OCI-LY1 (cell line): Measurements from ENCODE around the gene ST7.

Experiments
- H2AFZ ChIP-seq: fragments of 200-600 bp; sonication (generic), shearing (Covaris generic); 2 replicates; pipeline ENCODE4 v1.6.0; 2014; ENCODE audit warnings: antibody characterized with exemption, mild to moderate bottlenecking, low read length
- H3F3A ChIP-seq: fragments of 200-600 bp; sonication (generic), shearing (Covaris generic); 2 replicates; pipeline ENCODE4 v1.6.0; 2014; ENCODE audit warnings: mild to moderate bottlenecking, antibody characterized with exemption, low read length, moderate library complexity; ENCODE audit not compliant: insufficient read depth
- H3K27ac ChIP-seq: fragments of 200-600 bp; sonication (generic); 2 replicates; pipeline ENCODE4 v1.5.1; 2014; ENCODE audit warnings: low read length, mixed run types, mild to moderate bottlenecking, low read depth; ENCODE audit not compliant: poor library complexity, severe bottlenecking
- H3K27me3 ChIP-seq: fragments of 200-600 bp; sonication (generic); 2 replicates; pipeline ENCODE4 v1.6.0; 2014; ENCODE audit warnings: antibody characterized with exemption, mild to moderate bottlenecking, low read length, moderate library complexity; ENCODE audit not compliant: insufficient read depth
- H3K36me3 ChIP-seq: fragments of 200-600 bp; sonication (generic); 2 replicates; pipeline ENCODE4 v1.6.1; 2014; ENCODE audit warnings: mild to moderate bottlenecking, antibody characterized with exemption, low read length, moderate library complexity, mixed read lengths; ENCODE audit not compliant: insufficient read depth
- H3K4me1 ChIP-seq: fragments of 200-600 bp; sonication (generic); 2 replicates; pipeline ENCODE4 v1.5.1; 2014; ENCODE audit warnings: mild to moderate bottlenecking, low read length, moderate library complexity; ENCODE audit not compliant: insufficient read depth, severe bottlenecking
- H3K4me2 ChIP-seq: fragments of 200-600 bp; sonication (generic), shearing (Covaris generic); 2 replicates; pipeline ENCODE4 v1.6.1; 2014; ENCODE audit warnings: low read length
- H3K4me3 ChIP-seq: fragments of 200-600 bp; sonication (generic); 2 replicates; pipeline ENCODE4 v1.5.1; 2014; ENCODE audit warnings: low read length, low read depth, mild to moderate bottlenecking, mixed read lengths; ENCODE audit not compliant: poor library complexity, severe bottlenecking
- H3K79me2 ChIP-seq: fragments of 200-600 bp; shearing (Covaris generic); 2 replicates; pipeline ENCODE4 v1.6.1; 2016; ENCODE audit warnings: mixed run types, low read length, mixed read lengths; ENCODE audit not compliant: insufficient read depth
- H3K9ac ChIP-seq: fragments of 200-600 bp; sonication (generic), shearing (Covaris generic); 2 replicates; pipeline ENCODE4 v1.6.1; 2014; ENCODE audit warnings: mild to moderate bottlenecking, low read length, mixed read lengths
- H3K9me2 ChIP-seq: fragments of 200-600 bp; sonication (generic), shearing (Covaris generic); 2 replicates; pipeline ENCODE4 v1.6.1; 2014; ENCODE audit warnings: low read depth, mild to moderate bottlenecking, low read length, mixed read lengths
- H3K9me3 ChIP-seq: fragments of 200-600 bp; shearing (Covaris generic); 2 replicates; pipeline ENCODE4 v1.6.1; 2014; ENCODE audit warnings: low read length, mixed read lengths
- H4K20me1 ChIP-seq: fragments of 200-600 bp; sonication (generic), shearing (Covaris generic); 2 replicates; pipeline ENCODE4 v1.6.0; 2016; ENCODE audit warnings: mild to moderate bottlenecking, low read length; ENCODE audit not compliant: insufficient read depth
- CTCF ChIP-seq: fragments of 200-600 bp; sonication (generic), shearing (Covaris generic); IDR thresholded peaks from 2 replicates; pipeline ENCODE4 v1.5.1; 2017; ENCODE audit warnings: mild to moderate bottlenecking, antibody characterized with exemption, low read length, moderate library complexity, mixed read lengths
- EZH2 ChIP-seq: fragments of 200-600 bp; sonication (generic), shearing (Covaris generic); IDR thresholded peaks from 2 replicates; pipeline ENCODE4 v1.8.0; 2017; ENCODE audit warnings: borderline replicate concordance, mixed run types, mild to moderate bottlenecking, antibody characterized with exemption, low read length, moderate library complexity, mixed read lengths

Gene ST7

GRCh38 chr7:117005449-117005848, 52.1 kb downstream of the ST7 start:
- no peak overlapping the region for H2AFZ ChIP-seq
- H3K27ac ChIP-seq, result no peak overlapping the region
- no peaks in the 10 kb centered on the region for H3K9me2 ChIP-seq
- H3K4me3 ChIP-seq, result no peak overlapping the region
- H3K4me2 ChIP-seq, result no peak overlapping the region
- no peaks in the 10 kb centered on the region for H3K36me3 ChIP-seq
- H4K20me1 ChIP-seq, result no peaks in the 10 kb centered on the region
- no peaks in the 10 kb centered on the region for H3F3A ChIP-seq
- H3K27me3 ChIP-seq, result no peaks in the 10 kb centered on the region
- no peak overlapping the region for H3K9ac ChIP-seq
- H3K79me2 ChIP-seq, result no peaks in the 10 kb centered on the region
- no peaks in the 10 kb centered on the region for H3K9me3 ChIP-seq
- no peaks in the 10 kb centered on the region for H3K4me1 ChIP-seq
- no peak for TF ChIP-seq EZH2

GRCh38 chr7:117006907-117007684, 53.8 kb downstream of the ST7 start:
- no peak overlapping the region for H3K27ac ChIP-seq
- no peaks in the 10 kb centered on the region for H3K9me2 ChIP-seq
- no peaks in the 10 kb centered on the region for H3K27me3 ChIP-seq
- no peak for TF ChIP-seq CTCF
- no peak for TF ChIP-seq EZH2
- H3K79me2 ChIP-seq, result no peaks in the 10 kb centered on the region
- no peaks in the 10 kb centered on the region for H3F3A ChIP-seq
- no peaks in the 10 kb centered on the region for H3K36me3 ChIP-seq
- no peak overlapping the region for H2AFZ ChIP-seq
- no peaks in the 10 kb centered on the region for H3K4me1 ChIP-seq
- no peak overlapping the region for H3K4me2 ChIP-seq
- no peaks in the 10 kb centered on the region for H3K9me3 ChIP-seq
- H3K9ac ChIP-seq, result no peak overlapping the region
- no peaks in the 10 kb centered on the region for H4K20me1 ChIP-seq
- H3K4me3 ChIP-seq, result no peak overlapping the region

- H3K9me2 ChIP-seq, result no peaks in the 10 kb centered on the region
- H3K27ac ChIP-seq, result no peak overlapping the region
- no peak overlapping the region for H3K4me2 ChIP-seq
- H3K9me3 ChIP-seq, result no peaks in the 10 kb centered on the region
- no peaks in the 10 kb centered on the region for H3F3A ChIP-seq
- no peaks in the 10 kb centered on the region for H3K27me3 ChIP-seq
- H3K4me1 ChIP-seq, result no peaks in the 10 kb centered on the region
- no peak overlapping the region for H3K9ac ChIP-seq
- H3K4me3 ChIP-seq, result no peak overlapping the region
- no peaks in the 10 kb centered on the region for H3K79me2 ChIP-seq
- no peak for TF ChIP-seq CTCF
- TF ChIP-seq EZH2, result no peak
- H3K36me3 ChIP-seq, result no peaks in the 10 kb centered on the region
- no peak overlapping the region for H2AFZ ChIP-seq
- H4K20me1 ChIP-seq, result no peaks in the 10 kb centered on the region
Observed at GRCh38 chr7:117008118-117008885, 55.0 kb downstream of the ST7 start.
